ENCODE results near the gene SDK2. TPM values are rescaled to one million over a fixed set of nuclear protein-coding genes. Genes with fewer than 3 reads are reported as not detected.
A peak's percentile ranks its signal among the peaks of the same experiment; 100 is the strongest.

SDK2 gene
- total and polyA plus RNA-seq, 11 donors: 0.84 to 4.0 (median 2.6) TPM

- Histone ChIP-seq H3K9me3 (no peaks in the 10 kb centered on the region), H3K27me3 (no peaks in the 10 kb centered on the region), H3K36me3 (no peaks in the 10 kb centered on the region), H3K4me3 (no peak overlapping the region), H3K4me1 (peaks cover 0 to 7% (median 0%) of the 10 kb centered on the region in 12 donors), H3K27ac (no peak overlapping the region)
- intact Hi-C loops (cut with DNase I): loop anchor here in 2 of 10 donors (5.0 to 10.0 kb wide), 2 partner anchors 49 to 52 kb away; no protein-coding TSS in a partner anchor
- TF ChIP-seq POLR2A (IDR thresholded peaks at IDR 0.05): no peak
- no peak for TF ChIP-seq CTCF (IDR thresholded peaks at IDR 0.05)
- DNase-seq: peak in 2 of 5 donors; percentile 8 to 25
- WGBS, 4 donors: 83 to 88% (median 86%) methylated on average over 14 to 17 of the region's 17 CpGs
- ATAC-seq: no peak
These were observed 98.9 kb downstream of the SDK2 start for GRCh38 chr17:73545109-73546032.

- DNase-seq: peak in 1 of 5 donors; percentile 2
- H3K36me3 ChIP-seq: no peaks in the 10 kb centered on the region
- no peak overlapping the region for H3K4me3 ChIP-seq
- 92 to 97% (median 94%) methylated on average over 5 of the region's 5 CpGs for WGBS, 4 donors
- intact Hi-C loops (cut with DNase I): loop anchor here in 1 of 10 donors (10.0 kb wide), 1 partner anchor 50 kb away; no protein-coding TSS in a partner anchor
- no peak overlapping the region for H3K27ac ChIP-seq
- TF ChIP-seq CTCF (IDR thresholded peaks at IDR 0.05) (no peak), POLR2A (IDR thresholded peaks at IDR 0.05) (no peak)
- H3K4me1 ChIP-seq: peaks cover 0 to 7% (median 0%) of the 10 kb centered on the region in 12 donors
- no peaks in the 10 kb centered on the region for H3K9me3 ChIP-seq
- ATAC-seq: no peak
- no peaks in the 10 kb centered on the region for H3K27me3 ChIP-seq
These were observed 99.9 kb downstream of the SDK2 start for GRCh38 chr17:73544333-73544732.

- no peak overlapping the region for H3K4me3 ChIP-seq
- intact Hi-C loops (cut with DNase I): loop anchor here in 1 of 10 donors (10.0 kb wide), 1 partner anchor 52 kb away; no protein-coding TSS in a partner anchor
- TF ChIP-seq CTCF (IDR thresholded peaks at IDR 0.05) (no peak), POLR2A (IDR thresholded peaks at IDR 0.05) (no peak)
- ATAC-seq (no peak), DNase-seq (peak in 1 of 5 donors; percentile 35)
- no peak overlapping the region for H3K27ac ChIP-seq
- WGBS, 4 donors: 74 to 83% (median 78%) methylated on average over 8 to 9 of the region's 9 CpGs
- no peaks in the 10 kb centered on the region for H3K27me3 ChIP-seq
- no peaks in the 10 kb centered on the region for H3K9me3 ChIP-seq
- no peaks in the 10 kb centered on the region for H3K4me1 ChIP-seq
- H3K36me3 ChIP-seq: no peaks in the 10 kb centered on the region
These were observed 101.9 kb downstream of the SDK2 start for GRCh38 chr17:73542323-73542722.

- no peak overlapping the region for H3K4me3 ChIP-seq
- no peaks in the 10 kb centered on the region for H3K4me1 ChIP-seq
- no peak for ATAC-seq
- intact Hi-C loops (cut with DNase I): loop anchor here in 1 of 10 donors (10.0 kb wide), 1 partner anchor 53 kb away; no protein-coding TSS in a partner anchor
- 85 to 92% (median 87%) methylated on average over 16 of the region's 16 CpGs for WGBS, 4 donors
- no peaks in the 10 kb centered on the region for H3K27me3 ChIP-seq
- no peak overlapping the region for H3K27ac ChIP-seq
- no peaks in the 10 kb centered on the region for H3K9me3 ChIP-seq
- no peak for TF ChIP-seq CTCF (IDR thresholded peaks at IDR 0.05)
- TF ChIP-seq POLR2A (IDR thresholded peaks at IDR 0.05): no peak
- peak in 1 of 5 donors; percentile 25 for DNase-seq
- no peaks in the 10 kb centered on the region for H3K36me3 ChIP-seq
These were observed 102.7 kb downstream of the SDK2 start for GRCh38 chr17:73541561-73541981.
